Suppressor macrophage (primary cell): ENCODE results near the gene RBM28.
"Not testable (repeated sequence)": the region's sequence is repeated elsewhere in the genome, so short reads cannot be mapped to it uniquely, and the experiment has no call there.

ENCODE experiments used
- DNase-seq, 4 experiments: peaks; one replicate each; pipeline ENCODE4 v3.0.0-alpha.2; 2020 to 2022

The RBM28 gene

GRCh38 chr7:128280451-128280850, 63.3 kb downstream of the RBM28 start:
- DNase-seq, result not testable (repeated sequence)

GRCh38 chr7:128279124-128279713, 64.5 kb downstream of the RBM28 start:
- no peak for DNase-seq

- DNase-seq, result no peak
Measured at GRCh38 chr7:128278366-128278765, 65.3 kb downstream of the RBM28 start.

- DNase-seq, result peak in 3 of 4 experiments; percentile 8 to 54 (median 29)
Measured at GRCh38 chr7:128275681-128276080, 68.0 kb downstream of the RBM28 start.

- DNase-seq, result no peak
Measured at GRCh38 chr7:128274884-128275603, 68.7 kb downstream of the RBM28 start.

- DNase-seq, result no peak
Measured at GRCh38 chr7:128274246-128274883, 69.3 kb downstream of the RBM28 start.

- peak in 1 of 4 experiments; percentile 23 for DNase-seq
Measured at GRCh38 chr7:128271942-128272481, 71.7 kb downstream of the RBM28 start.

- peak in 2 of 4 experiments; percentile 15 to 24 for DNase-seq
Measured at GRCh38 chr7:128271471-128271941, 72.2 kb downstream of the RBM28 start.

- no peak for DNase-seq
Measured at GRCh38 chr7:128270826-128271272, 72.9 kb downstream of the RBM28 start.

GRCh38 chr7:128268233-128268632, 75.5 kb downstream of the RBM28 start:
- no peak for DNase-seq

GRCh38 chr7:128267595-128267924, 76.1 kb downstream of the RBM28 start:
- DNase-seq, result no peak

GRCh38 chr7:128266883-128267594, 76.7 kb downstream of the RBM28 start:
- DNase-seq, result no peak

GRCh38 chr7:128266529-128266882, 77.2 kb downstream of the RBM28 start:
- no peak for DNase-seq

- DNase-seq, result no peak
Measured at GRCh38 chr7:128265906-128266300, 77.8 kb downstream of the RBM28 start.

- no peak for DNase-seq
Measured at GRCh38 chr7:128265156-128265905, 78.4 kb downstream of the RBM28 start.

- DNase-seq, result no peak
Measured at GRCh38 chr7:128264477-128264876, 79.2 kb downstream of the RBM28 start.

GRCh38 chr7:128263420-128263819, 80.3 kb downstream of the RBM28 start:
- no peak for DNase-seq

- no peak for DNase-seq
Measured at GRCh38 chr7:128262273-128263028, 81.3 kb downstream of the RBM28 start.

GRCh38 chr7:128260069-128260795, 83.5 kb downstream of the RBM28 start:
- no peak for DNase-seq
